NCI-H1694 treated with DMSO at 0.1 percent for 48 hours (cell line): ENCODE data around the gene ATG13.
"Not testable (repeated sequence)": the region's sequence is repeated elsewhere in the genome, so short reads cannot be mapped to it uniquely, and the experiment has no call there.

Experiments
- DNase-seq: peaks from one replicate; lab custom pipeline; 2025; lab: John Stamatoyannopoulos, UW

ATG13 gene

GRCh38 chr11:46697723-46698122, 80.4 kb downstream of the ATG13 start:
- DNase-seq: no peak

GRCh38 chr11:46698597-46698996, 81.2 kb downstream of the ATG13 start:
- DNase-seq: no peak

- DNase-seq: peak; percentile 94
Observed at GRCh38 chr11:46700241-46701077, 83.1 kb downstream of the ATG13 start, which contains the start of the genes ARHGAP1 and ZNF408. Gene ARHGAP1 (minus strand): TSS chr11:46700619. CDS start chr11:46696107, 4,512 bp downstream. Gene ZNF408 (plus strand): TSS chr11:46701031. CDS start chr11:46701048, 17 bp downstream.

- DNase-seq: no peak
Observed at GRCh38 chr11:46701078-46701654, 83.8 kb downstream of the ATG13 start.

GRCh38 chr11:46705070-46705688, 87.8 kb downstream of the ATG13 start:
- no peak for DNase-seq

- no peak for DNase-seq
Observed at GRCh38 chr11:46706886-46707285, 89.5 kb downstream of the ATG13 start.

- not testable (repeated sequence) for DNase-seq
Observed at GRCh38 chr11:46709351-46709750, 92.0 kb downstream of the ATG13 start.

- DNase-seq: no peak
Observed at GRCh38 chr11:46710821-46711269, 93.5 kb downstream of the ATG13 start.

- DNase-seq: no peak
Observed at GRCh38 chr11:46711303-46711702, 94.0 kb downstream of the ATG13 start.

- no peak for DNase-seq
Observed at GRCh38 chr11:46712874-46713576, 95.7 kb downstream of the ATG13 start.

- DNase-seq: not testable (repeated sequence)
Observed at GRCh38 chr11:46717825-46718154, 100.4 kb downstream of the ATG13 start.

GRCh38 chr11:46718155-46719019, 101.0 kb downstream of the ATG13 start:
- DNase-seq: no peak

GRCh38 chr11:46719048-46719542, 101.7 kb downstream of the ATG13 start, which contains the start of gene F2:
Gene F2 (plus strand): TSS chr11:46719213. CDS start chr11:46719236, 23 bp downstream.
- DNase-seq: no peak

- no peak for DNase-seq
Observed at GRCh38 chr11:46719543-46720218, 102.3 kb downstream of the ATG13 start.

GRCh38 chr11:46721286-46721685, 103.9 kb downstream of the ATG13 start:
- DNase-seq: no peak

- DNase-seq: no peak
Observed at GRCh38 chr11:46722566-46723358, 105.4 kb downstream of the ATG13 start.

- DNase-seq: no peak
Observed at GRCh38 chr11:46723359-46723680, 106.0 kb downstream of the ATG13 start.

GRCh38 chr11:46724088-46724487, 106.7 kb downstream of the ATG13 start:
- DNase-seq: no peak
